Measurements from ENCODE around the gene ADAMTS4. TPM values are rescaled to one million over a fixed set of nuclear protein-coding genes. Genes with fewer than 3 reads are reported as not detected.

ADAMTS4 gene
- total and polyA plus RNA-seq, 2 donors (not counting 1 experiment from before 2014, with no cell fraction given), result 1.0 to 1.3 TPM

DNA sequence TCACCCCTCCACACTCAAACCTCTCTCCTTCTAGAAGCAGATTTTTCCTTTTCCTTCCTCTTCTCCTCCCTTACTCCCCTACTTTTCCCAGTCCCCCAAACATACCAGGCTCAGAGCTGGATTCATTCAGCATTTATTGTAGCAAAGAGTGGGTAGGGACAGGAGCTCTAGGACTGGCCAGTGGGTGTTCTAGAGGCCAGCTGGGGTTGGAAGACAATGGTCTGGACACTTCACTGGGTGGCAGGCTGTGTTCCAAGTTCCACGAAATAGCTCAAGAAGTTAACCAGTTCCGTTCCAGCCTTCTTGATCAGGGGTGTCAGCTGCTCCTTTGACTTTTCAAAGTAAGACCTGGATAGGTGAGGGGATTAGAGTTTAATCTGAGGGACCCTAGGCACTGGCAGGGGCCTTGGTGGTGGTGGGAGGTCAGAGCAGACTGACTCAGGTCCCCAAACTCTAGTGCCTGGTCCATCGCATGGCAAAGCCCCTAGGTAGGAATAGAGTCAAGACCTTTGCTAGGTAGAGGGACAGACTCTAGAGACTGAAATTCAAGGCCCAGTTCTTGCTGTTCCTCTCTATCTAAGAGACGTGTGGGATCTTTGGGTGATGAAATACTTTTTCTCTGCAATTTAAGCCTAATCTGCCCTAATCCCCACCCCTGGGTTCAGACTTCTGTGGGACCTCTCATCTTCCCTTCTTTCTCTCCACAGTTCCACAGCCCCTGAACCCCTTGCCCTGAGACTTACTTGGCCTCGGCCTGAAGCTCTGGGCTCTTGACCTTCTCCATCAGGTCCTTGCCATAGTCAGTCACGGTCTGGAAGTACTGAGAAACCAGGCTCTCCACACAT lies 23.5 kb upstream of the ADAMTS4 start:
- no peak for TF ChIP-seq EZH2 (IDR thresholded peaks at IDR 0.05; ENCODE audit: low read length, missing control alignments)
- TF ChIP-seq, protein P1, sequence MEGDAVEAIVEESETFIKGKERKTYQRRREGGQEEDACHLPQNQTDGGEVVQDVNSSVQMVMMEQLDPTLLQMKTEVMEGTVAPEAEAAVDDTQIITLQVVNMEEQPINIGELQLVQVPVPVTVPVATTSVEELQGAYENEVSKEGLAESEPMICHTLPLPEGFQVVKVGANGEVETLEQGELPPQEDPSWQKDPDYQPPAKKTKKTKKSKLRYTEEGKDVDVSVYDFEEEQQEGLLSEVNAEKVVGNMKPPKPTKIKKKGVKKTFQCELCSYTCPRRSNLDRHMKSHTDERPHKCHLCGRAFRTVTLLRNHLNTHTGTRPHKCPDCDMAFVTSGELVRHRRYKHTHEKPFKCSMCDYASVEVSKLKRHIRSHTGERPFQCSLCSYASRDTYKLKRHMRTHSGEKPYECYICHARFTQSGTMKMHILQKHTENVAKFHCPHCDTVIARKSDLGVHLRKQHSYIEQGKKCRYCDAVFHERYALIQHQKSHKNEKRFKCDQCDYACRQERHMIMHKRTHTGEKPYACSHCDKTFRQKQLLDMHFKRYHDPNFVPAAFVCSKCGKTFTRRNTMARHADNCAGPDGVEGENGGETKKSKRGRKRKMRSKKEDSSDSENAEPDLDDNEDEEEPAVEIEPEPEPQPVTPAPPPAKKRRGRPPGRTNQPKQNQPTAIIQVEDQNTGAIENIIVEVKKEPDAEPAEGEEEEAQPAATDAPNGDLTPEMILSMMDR (conservative IDR thresholded peaks at IDR 0.05 in 1 of 2, IDR thresholded peaks at IDR 0.05 in 1 of 2; ENCODE audit: low read depth in 1 of 2, low read length in 2 of 2), result no peak
- Histone ChIP-seq H3K9ac (ENCODE audit: insufficient read depth, low read length) (no peak overlapping the region), H3K4me1 (ENCODE audit: control insufficient read depth, extremely low read depth, insufficient read depth, low read length) (peaks cover 10% of the 10 kb centered on the region), H3K4me2 (ENCODE audit: extremely low read depth, insufficient read depth, low read length) (no peak overlapping the region), H4K20me1 (ENCODE audit: control insufficient read depth, extremely low read depth, insufficient read depth, low read length) (no peaks in the 10 kb centered on the region), H3K36me3 (ENCODE audit: control insufficient read depth, insufficient read depth, low read length) (no peaks in the 10 kb centered on the region), H3K79me2 (ENCODE audit: control insufficient read depth, insufficient read depth, low read length) (no peaks in the 10 kb centered on the region), H3K27me3 (ENCODE audit: control insufficient read depth, insufficient read depth, low read length) (no peaks in the 10 kb centered on the region), H3K9me3 (ENCODE audit: control insufficient read depth, insufficient read depth, low read depth, low read length) (no peaks in the 10 kb centered on the region), H3K4me3 (replicated peaks in 1 of 4; ENCODE audit: control extremely low read depth in 1 of 4, insufficient read depth in 1 of 4, low read depth in 3 of 4, low read length in 4 of 4) (no peak overlapping the region), H3K27ac (ENCODE audit: insufficient read depth, low read length) (no peak overlapping the region), H2AFZ (ENCODE audit: low read length) (no peak overlapping the region)
- DNase-seq (ENCODE audit: low read depth in 2 of 2), result no peak

DNA sequence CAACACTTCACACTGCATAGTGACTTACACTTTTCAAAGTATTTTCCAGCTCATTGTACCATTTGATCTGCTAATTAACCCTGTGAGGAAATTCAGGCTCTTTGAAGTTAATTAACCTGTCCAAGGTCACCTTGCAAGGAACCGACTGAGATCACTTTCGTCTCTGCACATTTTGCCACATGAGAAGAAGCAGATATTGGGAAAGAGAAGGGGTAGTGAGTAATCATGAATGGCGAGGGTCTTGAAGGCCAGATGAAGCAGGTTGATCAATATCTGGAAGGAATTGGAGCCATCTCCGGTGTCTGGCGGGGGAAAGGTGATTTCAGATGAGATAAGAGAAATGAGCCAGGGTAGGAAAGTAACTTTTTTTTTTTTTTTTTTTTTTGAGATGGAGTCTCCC lies 21.1 kb upstream of the ADAMTS4 start:
- no peaks in the 10 kb centered on the region for H4K20me1 ChIP-seq (ENCODE audit: control insufficient read depth, extremely low read depth, insufficient read depth, low read length)

More for the DNA sequence above, 21.1 kb upstream of the ADAMTS4 start:
- Histone ChIP-seq H3K36me3 (ENCODE audit: control insufficient read depth, insufficient read depth, low read length) (no peaks in the 10 kb centered on the region), H3K4me1 (ENCODE audit: control insufficient read depth, extremely low read depth, insufficient read depth, low read length) (peaks cover 14% of the 10 kb centered on the region), H3K27ac (ENCODE audit: insufficient read depth, low read length) (no peak overlapping the region), H3K9ac (ENCODE audit: insufficient read depth, low read length) (no peak overlapping the region), H3K9me3 (ENCODE audit: control insufficient read depth, insufficient read depth, low read depth, low read length) (no peaks in the 10 kb centered on the region), H3K79me2 (ENCODE audit: control insufficient read depth, insufficient read depth, low read length) (no peaks in the 10 kb centered on the region), H3K27me3 (ENCODE audit: control insufficient read depth, insufficient read depth, low read length) (no peaks in the 10 kb centered on the region), H3K4me3 (replicated peaks in 1 of 4; ENCODE audit: control extremely low read depth in 1 of 4, insufficient read depth in 1 of 4, low read depth in 3 of 4, low read length in 4 of 4) (no peak overlapping the region), H3K4me2 (ENCODE audit: extremely low read depth, insufficient read depth, low read length) (no peak overlapping the region), H2AFZ (ENCODE audit: low read length) (no peak overlapping the region)
- TF ChIP-seq, protein P1 (conservative IDR thresholded peaks at IDR 0.05 in 1 of 2, IDR thresholded peaks at IDR 0.05 in 1 of 2; ENCODE audit: low read depth in 1 of 2, low read length in 2 of 2), result no peak
- no peak for TF ChIP-seq EZH2 (IDR thresholded peaks at IDR 0.05; ENCODE audit: low read length, missing control alignments)
- DNase-seq (ENCODE audit: low read depth in 2 of 2), result no peak

Data from fibroblast of lung (primary cell).